Stomach (tissue), 9 donors: Measurements from ENCODE around the gene SLC6A11. TPM values are rescaled to one million over a fixed set of nuclear protein-coding genes. Genes with fewer than 3 reads are reported as not detected.

Experiments used
- DNase-seq, 2 donors: peaks; one replicate each; pipeline versions ENCODE4 v3.0.0 to v3.0.0-alpha.2; 2013 to 2019
- H3K27ac ChIP-seq, 5 donors: fragments of 200-600 bp in 4 of 5; sonication (generic) in 4 of 5; one replicate each; pipeline ENCODE4 v1.5.1; 2013 to 2019; ENCODE audit warnings: mild to moderate bottlenecking in 1 of 5, moderate library complexity in 1 of 5
- H3K27me3 ChIP-seq, 3 donors: fragments of 200-600 bp; sonication (generic); one replicate each; pipeline ENCODE4 v1.5.1; 2017 to 2019; ENCODE audit warnings: mixed run types in 1 of 3
- H3K36me3 ChIP-seq, 4 donors: fragments of 200-600 bp; sonication (generic); 1 replicate in 3 of 4; 2 replicates in 1 of 4; pipeline ENCODE4 v1.5.1; 2016 to 2019
- H3K4me1 ChIP-seq, 4 donors: fragments of 200-600 bp; sonication (generic); one replicate each; pipeline ENCODE4 v1.5.1; 2016 to 2019
- H3K4me3 ChIP-seq, 4 donors: fragments of 200-600 bp; sonication (generic) in 3 of 4; one replicate each; pipeline ENCODE4 v1.5.1; 2016 to 2019; ENCODE audit warnings: mild to moderate bottlenecking in 1 of 4
- H3K9me3 ChIP-seq, 4 donors: fragments of 200-600 bp; sonication (generic); one replicate each; pipeline ENCODE4 v1.5.1; 2016 to 2019
- CTCF ChIP-seq, 7 experiments: fragments of 450-650 bp in 4 of 7; fragments of 200-600 bp in 3 of 7; sonication (generic) in 3 of 7; IDR thresholded peaks; one replicate each; pipeline ENCODE4 v1.5.1; 2016 to 2019; ENCODE audit warnings: antibody characterized with exemption in 7 of 7, control low read depth in 2 of 7, mild to moderate bottlenecking in 1 of 7
- EP300 ChIP-seq: sonication (generic); formaldehyde crosslinking; IDR thresholded peaks from one replicate; pipeline ENCODE4 v1.6.1; 2017; ENCODE audit warnings: antibody characterized with exemption
- POLR2A ChIP-seq, 4 donors: fragments of 450-650 bp; IDR thresholded peaks; one replicate each; pipeline ENCODE4 v1.6.1; 2016; ENCODE audit warnings: antibody characterized with exemption in 4 of 4, control low read depth in 2 of 4, mild to moderate bottlenecking in 1 of 4, moderate library complexity in 1 of 4
- POLR2AphosphoS5 ChIP-seq, 3 donors: sonication (generic); formaldehyde crosslinking; IDR thresholded peaks; one replicate each; pipeline ENCODE4 v1.6.1; 2016; ENCODE audit warnings: antibody characterized with exemption in 3 of 3
- WGBS, 5 donors: extraction: QIAGEN DNeasy Blood & Tissue Kit in 3 of 5; methylation state at CpG; one replicate each; pipeline versions ENCODE4 v1.1.5 to v1.1.7; 2013 to 2018; 5-methylcytosine and 5-hydroxymethylcytosine counted together
- intact Hi-C: fragments of 100-400 bp; cut with DNase I; formaldehyde crosslinking; loops from one replicate; pipeline ENCODE4 v1.15.1; 2023; ENCODE audit warnings: low total_unique reads
- polyA plus RNA-seq, 3 donors: library from polyadenylated mRNA; stranded (reverse); fragments of 200-250 nt; gene quantifications; one replicate each; pipeline ENCODE4 v1.2.3, GENCODE V29; 2013
- total RNA-seq, 5 donors: library from RNA; depleted of rRNA; stranded (reverse); fragments of >200 nt; gene quantifications; one replicate each; pipeline versions ENCODE4 v1.1.0 to v1.2.3, GENCODE V29; 2014 to 2016
- donor health status: healthy with polysubstance abuse.
- donor health status: Bipolar disorder and iron deficiency.
- donor health status: healthy.

SLC6A11 gene
- total and polyA plus RNA-seq, 8 donors, result 0.18 to 2.0 TPM; not detected in 6

GRCh38 chr3:10771486-10772270 lies 44.4 kb upstream of the SLC6A11 start:
- DNase-seq, result no peak
- Histone ChIP-seq H3K27ac (no peak overlapping the region), H3K36me3 (no peaks in the 10 kb centered on the region), H3K4me3 (no peak overlapping the region), H3K9me3 (peaks cover 0 to 10% (median 0%) of the 10 kb centered on the region in 4 donors), H3K4me1 (no peaks in the 10 kb centered on the region), H3K27me3 (peaks cover 0 to 67% (median 11%) of the 10 kb centered on the region in 3 donors)
- intact Hi-C loops, result no loop called here
- WGBS, 5 donors, result 54 to 65% (median 59%) methylated on average over 8 to 10 of the region's 10 CpGs
- TF ChIP-seq EP300 (no peak), CTCF (IDR thresholded peaks at IDR 0.05) (no peak), POLR2AphosphoS5 (IDR thresholded peaks at IDR 0.05) (no peak), POLR2A (IDR thresholded peaks at IDR 0.05) (no peak)

- WGBS, 5 donors, result 32 to 49% (median 46%) methylated on average over 14 to 16 of the region's 16 CpGs
- Histone ChIP-seq H3K27ac (no peak overlapping the region), H3K9me3 (peaks cover 0 to 10% (median 0%) of the 10 kb centered on the region in 4 donors), H3K4me1 (no peaks in the 10 kb centered on the region), H3K36me3 (no peaks in the 10 kb centered on the region), H3K27me3 (peaks cover 0 to 59% (median 11%) of the 10 kb centered on the region in 3 donors), H3K4me3 (no peak overlapping the region)
- intact Hi-C loops, result no loop called here
- TF ChIP-seq CTCF (IDR thresholded peaks at IDR 0.05), result no peak
- no peak for TF ChIP-seq POLR2AphosphoS5 (IDR thresholded peaks at IDR 0.05)
- no peak for TF ChIP-seq EP300
- TF ChIP-seq POLR2A (IDR thresholded peaks at IDR 0.05), result no peak
- no peak for DNase-seq
Measured at GRCh38 chr3:10772271-10773161, 43.5 kb upstream of the SLC6A11 start.

- Histone ChIP-seq H3K36me3 (no peaks in the 10 kb centered on the region), H3K9me3 (peaks cover 0 to 10% (median 0%) of the 10 kb centered on the region in 4 donors), H3K4me3 (no peak overlapping the region), H3K27ac (no peak overlapping the region), H3K4me1 (no peaks in the 10 kb centered on the region), H3K27me3 (peaks cover 0 to 55% (median 14%) of the 10 kb centered on the region in 3 donors)
- TF ChIP-seq CTCF (IDR thresholded peaks at IDR 0.05) (no peak), EP300 (no peak), POLR2AphosphoS5 (IDR thresholded peaks at IDR 0.05) (no peak), POLR2A (IDR thresholded peaks at IDR 0.05) (no peak)
- 71 to 79% (median 74%) methylated on average over 8 of the region's 8 CpGs for WGBS, 5 donors
- no peak for DNase-seq
- intact Hi-C loops, result no loop called here
Measured at GRCh38 chr3:10774129-10774670, 41.8 kb upstream of the SLC6A11 start.

GRCh38 chr3:10774825-10775224 lies 41.2 kb upstream of the SLC6A11 start:
- TF ChIP-seq EP300 (no peak), POLR2A (IDR thresholded peaks at IDR 0.05) (no peak)
- no peak for DNase-seq
- intact Hi-C loops, result no loop called here
- peaks cover 0 to 58% (median 18%) of the 10 kb centered on the region in 3 donors for H3K27me3 ChIP-seq
- H3K4me3 ChIP-seq, result no peak overlapping the region
- no peaks in the 10 kb centered on the region for H3K36me3 ChIP-seq
- no peaks in the 10 kb centered on the region for H3K4me1 ChIP-seq
- 68 to 80% (median 77%) methylated on average over 8 of the region's 8 CpGs for WGBS, 5 donors
- peaks cover 0 to 10% (median 0%) of the 10 kb centered on the region in 4 donors for H3K9me3 ChIP-seq
- no peak overlapping the region for H3K27ac ChIP-seq
